OCI-LY1 (cell line): Measurements from ENCODE around the gene PDZD2.
A peak's percentile ranks its signal among the peaks of the same experiment; 100 is the strongest.

Source experiments
- H2AFZ ChIP-seq: fragments of 200-600 bp; sonication (generic), shearing (Covaris generic); 2 replicates; pipeline ENCODE4 v1.6.0; 2014; ENCODE audit warnings: antibody characterized with exemption, mild to moderate bottlenecking, low read length
- H3F3A ChIP-seq: fragments of 200-600 bp; sonication (generic), shearing (Covaris generic); 2 replicates; pipeline ENCODE4 v1.6.0; 2014; ENCODE audit warnings: mild to moderate bottlenecking, antibody characterized with exemption, low read length, moderate library complexity; ENCODE audit not compliant: insufficient read depth
- H3K27ac ChIP-seq: fragments of 200-600 bp; sonication (generic); 2 replicates; pipeline ENCODE4 v1.5.1; 2014; ENCODE audit warnings: low read length, mixed run types, mild to moderate bottlenecking, low read depth; ENCODE audit not compliant: poor library complexity, severe bottlenecking
- H3K27me3 ChIP-seq: fragments of 200-600 bp; sonication (generic); 2 replicates; pipeline ENCODE4 v1.6.0; 2014; ENCODE audit warnings: antibody characterized with exemption, mild to moderate bottlenecking, low read length, moderate library complexity; ENCODE audit not compliant: insufficient read depth
- H3K36me3 ChIP-seq: fragments of 200-600 bp; sonication (generic); 2 replicates; pipeline ENCODE4 v1.6.1; 2014; ENCODE audit warnings: mild to moderate bottlenecking, antibody characterized with exemption, low read length, moderate library complexity, mixed read lengths; ENCODE audit not compliant: insufficient read depth
- H3K4me1 ChIP-seq: fragments of 200-600 bp; sonication (generic); 2 replicates; pipeline ENCODE4 v1.5.1; 2014; ENCODE audit warnings: mild to moderate bottlenecking, low read length, moderate library complexity; ENCODE audit not compliant: insufficient read depth, severe bottlenecking
- H3K4me2 ChIP-seq: fragments of 200-600 bp; sonication (generic), shearing (Covaris generic); 2 replicates; pipeline ENCODE4 v1.6.1; 2014; ENCODE audit warnings: low read length
- H3K4me3 ChIP-seq: fragments of 200-600 bp; sonication (generic); 2 replicates; pipeline ENCODE4 v1.5.1; 2014; ENCODE audit warnings: low read length, low read depth, mild to moderate bottlenecking, mixed read lengths; ENCODE audit not compliant: poor library complexity, severe bottlenecking
- H3K79me2 ChIP-seq: fragments of 200-600 bp; shearing (Covaris generic); 2 replicates; pipeline ENCODE4 v1.6.1; 2016; ENCODE audit warnings: mixed run types, low read length, mixed read lengths; ENCODE audit not compliant: insufficient read depth
- H3K9ac ChIP-seq: fragments of 200-600 bp; sonication (generic), shearing (Covaris generic); 2 replicates; pipeline ENCODE4 v1.6.1; 2014; ENCODE audit warnings: mild to moderate bottlenecking, low read length, mixed read lengths
- H3K9me2 ChIP-seq: fragments of 200-600 bp; sonication (generic), shearing (Covaris generic); 2 replicates; pipeline ENCODE4 v1.6.1; 2014; ENCODE audit warnings: low read depth, mild to moderate bottlenecking, low read length, mixed read lengths
- H3K9me3 ChIP-seq: fragments of 200-600 bp; shearing (Covaris generic); 2 replicates; pipeline ENCODE4 v1.6.1; 2014; ENCODE audit warnings: low read length, mixed read lengths
- H4K20me1 ChIP-seq: fragments of 200-600 bp; sonication (generic), shearing (Covaris generic); 2 replicates; pipeline ENCODE4 v1.6.0; 2016; ENCODE audit warnings: mild to moderate bottlenecking, low read length; ENCODE audit not compliant: insufficient read depth
- EZH2 ChIP-seq: fragments of 200-600 bp; sonication (generic), shearing (Covaris generic); IDR thresholded peaks from 2 replicates; pipeline ENCODE4 v1.8.0; 2017; ENCODE audit warnings: borderline replicate concordance, mixed run types, mild to moderate bottlenecking, antibody characterized with exemption, low read length, moderate library complexity, mixed read lengths
- TF ChIP-seq, protein P1 (sequence below): fragments of 200-600 bp; sonication (generic), shearing (Covaris generic); IDR thresholded peaks from 2 replicates; pipeline ENCODE4 v1.5.1; 2017; ENCODE audit warnings: mild to moderate bottlenecking, antibody characterized with exemption, low read length, moderate library complexity, mixed read lengths

The PDZD2 gene

DNA sequence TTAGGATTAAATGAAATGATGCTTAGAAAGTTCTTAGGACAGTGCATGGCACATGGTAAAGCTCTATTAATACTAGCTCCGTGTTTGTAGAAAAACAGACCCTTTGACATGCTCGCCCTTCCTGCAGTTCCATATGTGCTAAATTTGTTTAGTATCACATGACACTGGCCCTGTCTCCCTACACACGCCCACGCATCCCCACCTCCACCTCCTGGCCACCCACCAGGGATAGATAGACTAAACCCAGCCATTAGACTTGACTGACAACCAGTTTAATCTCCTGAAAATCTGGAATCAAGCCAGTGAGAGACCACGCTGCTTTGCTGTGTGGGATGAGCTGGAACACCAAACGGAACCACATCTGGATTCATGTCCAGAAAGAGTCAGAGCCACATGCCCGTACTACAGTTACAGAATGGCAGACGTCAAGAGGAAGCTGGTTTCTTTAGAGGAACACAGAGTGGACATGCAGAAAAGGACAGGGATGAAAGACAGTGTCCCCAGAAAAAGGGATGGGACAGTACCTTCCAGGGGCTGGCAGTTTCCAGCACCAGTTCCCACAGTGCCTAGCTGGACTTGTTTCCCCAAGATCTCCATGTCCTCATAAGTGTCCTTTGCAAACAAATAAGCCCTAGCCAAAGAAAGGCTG is 186.1 kb downstream of the PDZD2 start:
- TF ChIP-seq, protein P1, sequence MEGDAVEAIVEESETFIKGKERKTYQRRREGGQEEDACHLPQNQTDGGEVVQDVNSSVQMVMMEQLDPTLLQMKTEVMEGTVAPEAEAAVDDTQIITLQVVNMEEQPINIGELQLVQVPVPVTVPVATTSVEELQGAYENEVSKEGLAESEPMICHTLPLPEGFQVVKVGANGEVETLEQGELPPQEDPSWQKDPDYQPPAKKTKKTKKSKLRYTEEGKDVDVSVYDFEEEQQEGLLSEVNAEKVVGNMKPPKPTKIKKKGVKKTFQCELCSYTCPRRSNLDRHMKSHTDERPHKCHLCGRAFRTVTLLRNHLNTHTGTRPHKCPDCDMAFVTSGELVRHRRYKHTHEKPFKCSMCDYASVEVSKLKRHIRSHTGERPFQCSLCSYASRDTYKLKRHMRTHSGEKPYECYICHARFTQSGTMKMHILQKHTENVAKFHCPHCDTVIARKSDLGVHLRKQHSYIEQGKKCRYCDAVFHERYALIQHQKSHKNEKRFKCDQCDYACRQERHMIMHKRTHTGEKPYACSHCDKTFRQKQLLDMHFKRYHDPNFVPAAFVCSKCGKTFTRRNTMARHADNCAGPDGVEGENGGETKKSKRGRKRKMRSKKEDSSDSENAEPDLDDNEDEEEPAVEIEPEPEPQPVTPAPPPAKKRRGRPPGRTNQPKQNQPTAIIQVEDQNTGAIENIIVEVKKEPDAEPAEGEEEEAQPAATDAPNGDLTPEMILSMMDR: no peak
- no peak for TF ChIP-seq EZH2
- Histone ChIP-seq H4K20me1 (no peaks in the 10 kb centered on the region), H3K27ac (no peak overlapping the region), H3K4me1 (no peaks in the 10 kb centered on the region), H3F3A (no peaks in the 10 kb centered on the region), H3K9ac (no peak overlapping the region), H3K27me3 (peaks cover 7% of the 10 kb centered on the region; the same call in 1 of the 2 replicates), H3K36me3 (no peaks in the 10 kb centered on the region; the same call in 1 of the 2 replicates), H3K9me2 (no peaks in the 10 kb centered on the region), H2AFZ (no peak overlapping the region), H3K79me2 (no peaks in the 10 kb centered on the region), H3K4me2 (no peak overlapping the region), H3K9me3 (peaks cover 9% of the 10 kb centered on the region; the same call in 1 of the 2 replicates), H3K4me3 (no peak overlapping the region)

DNA sequence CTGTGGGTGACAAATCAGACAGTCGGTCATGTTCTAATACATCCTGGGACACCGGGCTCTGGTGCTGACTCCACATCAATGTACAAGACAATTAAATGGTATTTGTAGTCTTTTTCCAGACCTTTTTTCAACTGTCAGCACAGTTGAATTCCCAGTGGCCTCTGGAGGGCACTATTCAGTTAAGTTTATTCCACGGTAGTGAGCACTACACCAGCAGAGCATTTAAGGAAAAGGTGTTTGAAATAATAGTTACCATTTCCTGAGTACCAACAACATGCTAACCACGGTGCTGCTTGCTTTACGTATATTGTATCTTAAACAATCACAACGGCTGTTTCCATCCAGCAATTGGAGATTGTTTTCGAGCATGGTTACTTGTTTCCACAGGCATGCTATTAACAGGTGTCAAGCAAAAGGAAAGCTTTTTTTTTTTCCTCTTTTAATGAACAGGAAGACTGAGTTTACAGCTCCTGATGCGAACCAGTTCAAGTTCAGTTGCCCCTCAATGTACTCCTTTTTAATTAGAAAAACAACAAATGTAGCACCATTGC is 186.7 kb downstream of the PDZD2 start:
- Histone ChIP-seq H3K4me3 (no peak overlapping the region), H3K4me1 (no peaks in the 10 kb centered on the region), H3K79me2 (no peaks in the 10 kb centered on the region), H3K9me2 (no peaks in the 10 kb centered on the region), H3K9me3 (peaks cover 9% of the 10 kb centered on the region; the same call in 1 of the 2 replicates), H4K20me1 (no peaks in the 10 kb centered on the region), H3K4me2 (no peak overlapping the region), H3K9ac (no peak overlapping the region), H3K36me3 (no peaks in the 10 kb centered on the region; the same call in 1 of the 2 replicates), H3F3A (no peaks in the 10 kb centered on the region), H2AFZ (no peak overlapping the region), H3K27ac (no peak overlapping the region), H3K27me3 (peaks cover 7% of the 10 kb centered on the region; the same call in 1 of the 2 replicates)
- TF ChIP-seq EZH2: no peak
- TF ChIP-seq, protein P1: peak; percentile 82

DNA sequence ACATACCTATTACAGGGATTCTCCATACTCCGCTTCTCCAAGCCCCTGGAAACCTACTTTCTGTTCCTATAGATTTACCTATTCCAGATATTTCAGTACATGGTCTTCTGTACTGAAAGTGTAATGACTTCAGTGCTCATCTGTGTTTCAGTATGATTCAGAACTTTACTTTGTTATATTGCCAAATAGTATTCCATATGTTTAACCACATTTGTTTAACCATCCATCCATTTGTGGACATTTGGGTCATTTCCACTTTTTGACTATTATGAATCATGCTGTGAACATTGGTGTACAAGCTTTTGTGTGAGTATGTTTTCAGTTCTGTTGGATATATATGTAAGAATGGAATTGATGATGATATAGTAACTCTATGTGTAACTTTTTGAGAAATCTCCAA is 188.9 kb downstream of the PDZD2 start:
- Histone ChIP-seq H3K9ac (no peak overlapping the region), H3K27me3 (peaks cover 7% of the 10 kb centered on the region; the same call in 1 of the 2 replicates)

More for the DNA sequence above, 188.9 kb downstream of the PDZD2 start:
- Histone ChIP-seq H3K27ac (no peak overlapping the region), H2AFZ (no peak overlapping the region), H3K79me2 (no peaks in the 10 kb centered on the region), H3K4me2 (no peak overlapping the region), H3K4me3 (no peak overlapping the region), H3K9me2 (no peaks in the 10 kb centered on the region), H3K4me1 (no peaks in the 10 kb centered on the region), H3K9me3 (peaks cover 9% of the 10 kb centered on the region; the same call in 1 of the 2 replicates), H4K20me1 (no peaks in the 10 kb centered on the region), H3F3A (no peaks in the 10 kb centered on the region), H3K36me3 (no peaks in the 10 kb centered on the region; the same call in 1 of the 2 replicates)
- no peak for TF ChIP-seq EZH2
- TF ChIP-seq, protein P1: no peak
